SK-N-DZ (cell line): ENCODE results near the gene RYR1.
"Not testable (repeated sequence)": the region's sequence is repeated elsewhere in the genome, so short reads cannot be mapped to it uniquely, and the experiment has no call there.

ENCODE experiments used
- DNase-seq: peaks from one replicate; pipeline ENCODE4 v3.0.0-alpha.2; 2015; ENCODE audit warnings: low spot score

The RYR1 gene

GRCh38 chr19:38425810-38426466, 7.6 kb upstream of the RYR1 start, which contains the start of gene RASGRP4:
Gene RASGRP4 (minus strand): TSS chr19:38426219. CDS start chr19:38426091, 128 bp downstream.
- no peak for DNase-seq

DNA sequence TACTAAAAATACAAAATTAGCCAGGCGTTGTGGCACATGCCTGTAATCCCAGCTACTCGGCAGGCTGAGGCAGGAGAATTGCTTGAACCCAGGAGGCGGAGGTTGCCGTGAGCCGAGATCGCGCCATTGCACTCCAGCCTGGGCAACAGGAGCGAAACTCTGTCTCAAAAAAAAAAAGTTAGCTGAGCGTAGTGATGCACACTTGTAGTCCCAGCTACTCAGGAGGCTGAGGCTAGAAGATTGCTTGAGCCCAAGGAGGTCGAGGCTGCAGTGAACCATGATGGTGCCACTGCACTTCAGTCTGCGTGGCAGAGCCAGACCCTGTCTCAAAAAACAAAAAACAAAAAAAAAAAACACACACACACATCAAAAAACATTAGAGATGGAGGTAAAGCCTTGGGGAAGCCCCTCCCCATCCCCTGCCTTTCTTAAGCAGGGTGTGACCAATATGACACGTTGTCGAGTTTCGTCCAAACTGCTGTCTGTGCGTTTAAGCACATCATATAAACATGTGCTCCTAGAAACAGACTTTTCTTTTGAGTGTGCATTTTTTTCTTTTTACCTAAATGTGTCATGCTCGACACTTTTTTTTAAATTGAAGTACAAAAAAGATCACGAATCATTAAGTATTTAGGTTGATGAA, 6.3 kb upstream of the RYR1 start:
- DNase-seq, result not testable (repeated sequence)

DNA sequence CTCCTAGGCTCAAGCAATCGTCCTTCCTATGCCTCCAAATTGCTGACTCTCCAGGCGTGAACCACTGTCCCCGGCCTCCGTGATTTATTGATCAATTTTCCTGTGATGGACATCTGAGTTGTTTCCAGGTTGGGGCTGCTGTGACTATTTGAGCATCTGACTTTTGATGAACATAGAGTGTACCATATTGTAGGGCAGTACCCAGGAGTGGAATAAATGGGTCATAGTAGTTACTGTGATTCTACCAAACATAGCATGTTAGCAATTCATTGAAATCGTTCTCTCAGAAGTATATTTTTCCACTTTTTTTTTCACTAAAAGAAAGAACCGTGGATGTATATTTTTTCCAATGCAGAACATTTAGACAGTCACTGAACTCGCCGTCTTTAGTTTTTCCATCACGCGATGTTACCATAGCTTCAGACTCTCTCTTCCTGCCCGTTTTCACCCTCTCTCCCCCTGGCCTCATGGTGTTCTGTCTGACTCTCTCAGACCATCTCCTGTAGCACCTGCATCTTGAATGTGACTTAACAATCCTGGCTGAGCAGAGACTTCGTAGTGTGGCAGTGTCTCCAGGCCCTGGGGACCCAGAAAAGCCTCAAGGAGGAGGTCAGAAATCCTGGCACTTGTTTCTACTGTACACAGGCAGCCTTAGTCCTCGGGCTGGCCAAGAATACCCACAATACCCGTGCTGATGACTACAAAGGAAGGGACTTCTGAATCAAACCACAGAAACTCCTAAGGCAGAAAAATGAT, 4.3 kb upstream of the RYR1 start:
- no peak for DNase-seq

DNA sequence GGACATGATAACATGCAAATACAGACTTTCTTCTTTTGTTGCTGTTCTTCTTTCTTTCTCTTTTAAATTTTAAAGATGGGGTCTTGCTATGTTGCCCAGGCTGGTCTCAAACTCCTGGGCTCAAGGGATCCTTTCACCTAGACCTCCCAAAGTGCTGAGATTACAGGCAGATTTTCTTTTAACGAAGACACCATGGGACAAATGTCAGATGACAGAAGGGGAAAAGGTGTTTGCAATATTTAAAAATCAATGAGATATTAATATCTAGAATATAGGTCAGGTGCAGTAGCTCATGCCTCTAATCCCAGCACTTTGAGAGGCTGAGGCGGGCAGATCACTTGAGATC, 3.7 kb upstream of the RYR1 start:
- no peak for DNase-seq

DNA sequence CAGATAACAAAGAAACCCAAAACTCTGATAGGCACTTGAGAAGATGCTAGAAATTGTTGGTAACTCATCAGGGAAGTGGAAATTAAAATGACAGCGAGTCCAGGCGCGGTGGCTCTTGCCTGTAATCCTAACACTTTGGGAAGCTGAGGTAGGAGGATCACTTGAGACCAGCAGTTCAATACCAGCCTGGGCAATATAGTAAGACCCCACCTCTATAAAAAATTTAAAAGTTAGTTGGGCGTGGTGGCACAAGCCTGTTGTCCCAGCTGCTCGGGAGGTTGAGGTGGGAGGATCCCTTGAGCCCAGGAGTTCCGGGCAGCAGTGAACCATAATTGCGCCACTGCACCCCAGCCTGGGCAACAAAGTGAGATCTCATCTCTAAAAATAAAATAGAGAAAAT, 2.6 kb upstream of the RYR1 start:
- no peak for DNase-seq

DNA sequence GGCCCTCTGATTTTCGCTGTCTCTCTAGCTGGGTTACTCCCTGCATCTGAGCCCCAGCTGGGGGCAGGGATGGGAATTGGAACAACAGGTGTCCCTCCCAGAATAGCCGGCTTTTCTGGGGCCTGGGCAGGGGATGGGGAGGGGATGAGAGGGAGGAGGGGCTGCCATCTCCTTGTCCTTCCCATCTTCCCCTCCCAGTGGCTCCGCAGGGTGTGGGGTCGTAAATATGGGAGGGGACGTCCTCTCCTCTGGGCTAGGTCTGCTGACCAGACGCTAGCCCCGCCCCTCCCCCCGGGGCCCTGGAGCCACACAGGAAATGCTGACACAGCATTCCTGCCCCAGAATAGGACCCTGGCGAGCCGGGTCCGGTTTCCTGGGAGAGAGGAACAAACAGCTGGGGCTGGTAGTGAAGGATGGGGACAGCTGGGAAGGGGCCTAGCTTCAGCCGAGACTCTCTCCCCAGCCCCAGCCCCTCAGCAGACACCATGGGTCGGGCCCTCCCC, 1.1 kb downstream of the RYR1 start:
- no peak for DNase-seq

- no peak for DNase-seq
Measured at GRCh38 chr19:38437295-38437694, 3.8 kb downstream of the RYR1 start.

DNA sequence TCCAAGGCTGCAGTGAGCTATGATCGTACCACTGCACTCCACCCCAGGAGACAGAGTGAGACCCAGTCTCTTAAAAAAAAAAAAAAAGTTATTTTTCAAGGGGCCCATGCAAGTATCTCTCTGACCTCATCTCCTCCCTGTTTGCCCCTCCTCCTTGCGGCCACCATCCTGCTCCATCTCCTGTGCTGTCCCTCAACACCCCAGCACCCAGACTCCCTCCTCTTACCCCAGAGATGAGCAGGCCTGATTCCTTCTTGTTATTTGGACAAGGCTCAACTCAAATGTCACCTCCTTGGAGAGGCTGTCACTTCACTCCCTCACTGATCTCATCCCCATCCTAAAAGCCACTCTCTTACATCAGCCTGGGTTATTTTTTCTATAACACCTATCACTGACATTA, 4.4 kb downstream of the RYR1 start:
- DNase-seq, result no peak

- DNase-seq, result no peak
Measured at GRCh38 chr19:38440592-38440991, 7.1 kb downstream of the RYR1 start.

DNA sequence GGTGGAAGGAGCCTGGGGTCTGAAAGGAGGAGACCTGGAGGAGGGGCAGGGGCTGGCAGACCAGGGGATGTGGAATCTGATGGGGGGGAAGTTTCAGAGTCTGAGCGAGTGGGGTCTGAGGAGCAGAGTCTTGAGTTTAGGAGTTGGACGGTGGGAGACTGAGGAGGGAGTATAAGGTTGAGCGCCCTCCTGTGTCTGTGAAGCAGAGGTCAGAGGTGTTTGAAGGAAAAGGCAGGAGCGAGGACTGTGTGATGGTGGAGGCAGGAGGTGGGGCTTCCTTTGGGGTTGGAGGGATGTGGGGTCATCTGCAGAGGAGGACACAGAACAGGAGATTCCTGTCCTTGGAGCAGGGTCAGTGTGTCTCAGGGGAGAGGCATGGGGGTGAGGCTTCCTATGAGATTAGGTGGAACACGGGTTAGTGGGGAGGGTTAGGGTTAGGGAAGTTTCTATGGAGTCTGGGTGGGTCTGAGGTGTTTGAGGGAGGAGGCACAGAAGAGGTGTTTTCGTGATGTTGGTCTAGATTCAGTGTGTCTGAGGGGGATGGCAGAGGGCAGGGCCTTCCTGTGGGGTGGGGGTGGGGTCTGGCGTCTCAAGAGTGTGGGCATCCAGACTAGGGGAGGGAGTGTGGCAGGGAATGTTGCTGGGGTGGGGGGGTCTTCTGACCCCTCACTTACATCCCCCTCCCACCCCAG, 8.3 kb downstream of the RYR1 start:
- peak; percentile 20 for DNase-seq

GRCh38 chr19:38442736-38443135, 9.2 kb downstream of the RYR1 start:
- no peak for DNase-seq

GRCh38 chr19:38443458-38443999, 10.0 kb downstream of the RYR1 start:
- DNase-seq, result no peak

GRCh38 chr19:38444026-38444425, 10.5 kb downstream of the RYR1 start:
- DNase-seq, result no peak

- DNase-seq, result no peak
Measured at GRCh38 chr19:38445362-38445761, 11.9 kb downstream of the RYR1 start.

GRCh38 chr19:38448225-38448624, 14.7 kb downstream of the RYR1 start:
- no peak for DNase-seq

- DNase-seq, result no peak
Measured at GRCh38 chr19:38449518-38449917, 16.0 kb downstream of the RYR1 start.

DNA sequence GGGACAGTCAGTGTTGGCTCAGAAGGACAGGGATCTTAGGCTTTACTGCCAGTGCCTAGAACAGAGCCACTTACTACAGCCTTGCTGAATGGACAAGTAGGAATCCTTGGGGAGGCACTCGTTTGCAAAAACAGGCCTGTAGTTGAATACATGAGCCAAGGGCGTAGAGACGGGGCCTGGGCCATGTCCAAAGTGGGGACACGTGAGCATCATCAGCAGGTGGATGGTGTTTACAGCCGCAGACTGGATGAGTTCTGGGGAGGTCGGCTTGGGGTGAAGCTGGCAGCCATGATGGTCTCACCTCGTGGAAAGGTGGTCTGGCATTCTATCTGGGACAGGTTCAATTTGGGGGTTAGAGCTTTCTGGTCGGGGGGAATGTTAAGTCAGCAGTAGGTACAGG, 17.5 kb downstream of the RYR1 start:
- no peak for DNase-seq

GRCh38 chr19:38451629-38452028, 18.1 kb downstream of the RYR1 start:
- no peak for DNase-seq

- no peak for DNase-seq
Measured at GRCh38 chr19:38452430-38453366, 19.2 kb downstream of the RYR1 start.

DNA sequence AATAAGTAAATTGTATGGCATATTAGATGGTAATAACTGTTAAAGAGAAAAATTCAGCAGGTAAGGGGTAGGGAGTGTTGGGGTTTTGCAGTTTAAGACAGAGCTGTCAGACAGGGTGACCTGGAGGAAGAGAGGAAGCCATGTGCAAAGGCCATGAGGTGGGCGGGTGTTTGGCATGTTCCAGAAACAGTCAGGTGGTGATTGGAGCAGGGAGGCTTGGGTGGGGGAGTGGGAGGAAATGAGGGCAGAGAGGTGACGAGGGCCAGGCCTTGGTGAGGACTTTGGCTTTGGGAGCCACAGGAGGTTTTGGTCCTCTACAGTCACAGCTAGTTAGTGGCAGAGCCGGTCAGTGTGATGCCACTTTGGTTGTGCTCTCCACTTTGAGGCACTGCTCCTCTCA, 20.1 kb downstream of the RYR1 start:
- DNase-seq, result no peak

DNA sequence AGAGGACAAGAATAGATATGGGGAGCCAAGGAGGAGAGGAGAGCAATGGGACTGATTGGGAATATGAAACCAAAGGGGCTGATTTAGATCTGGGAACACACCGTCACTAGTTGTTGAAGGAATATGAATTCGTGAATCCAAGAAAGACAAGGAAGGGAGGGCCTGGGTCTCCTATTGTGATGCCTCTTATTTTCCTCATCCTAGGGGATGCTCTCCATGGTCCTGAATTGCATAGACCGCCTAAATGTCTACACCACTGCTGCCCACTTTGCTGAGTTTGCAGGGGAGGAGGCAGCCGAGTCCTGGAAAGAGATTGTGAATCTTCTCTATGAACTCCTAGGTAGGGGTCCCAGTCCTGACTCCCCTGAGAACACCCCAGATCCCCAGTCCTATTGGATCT, 21.5 kb downstream of the RYR1 start:
- DNase-seq, result no peak
